HG02938 (cell line): ENCODE measurements around the gene OR51A7.
"Not testable (repeated sequence)": the region's sequence is repeated elsewhere in the genome, so short reads cannot be mapped to it uniquely, and the experiment has no call there.

Experiments used
- ATAC-seq: cut with Tn5 transposase; IDR thresholded peaks from one replicate; pipeline ENCODE4 v1.9.1; 2021; ENCODE audit warnings: mild to moderate bottlenecking, moderate library complexity; ENCODE audit not compliant: unreplicated experiment

OR51A7 gene

GRCh38 chr11:4903484-4903883, at the start of gene OR51A7:
Gene OR51A7 (plus strand): TSS chr11:4903783. CDS start chr11:4907370, 3,587 bp downstream.
- ATAC-seq, result no peak

- not testable (repeated sequence) for ATAC-seq
These were observed 49.3 kb upstream of the OR51A7 start for GRCh38 chr11:4854286-4854685.

- ATAC-seq, result no peak
These were observed 40.9 kb upstream of the OR51A7 start for GRCh38 chr11:4862447-4863236.

- ATAC-seq, result no peak
These were observed 39.7 kb upstream of the OR51A7 start for GRCh38 chr11:4863876-4864275.

GRCh38 chr11:4865855-4866254, 37.7 kb upstream of the OR51A7 start:
- no peak for ATAC-seq

- no peak for ATAC-seq
These were observed 22.4 kb upstream of the OR51A7 start for GRCh38 chr11:4881188-4881587.

GRCh38 chr11:4881860-4882500, 21.6 kb upstream of the OR51A7 start, which contains the start of gene OR51T1:
Gene OR51T1 (plus strand): TSS chr11:4881900. CDS start chr11:4881900, 0 bp downstream.
- ATAC-seq, result no peak

- no peak for ATAC-seq
These were observed 21.0 kb upstream of the OR51A7 start for GRCh38 chr11:4882543-4882942.

GRCh38 chr11:4884361-4884760, 19.2 kb upstream of the OR51A7 start:
- ATAC-seq, result no peak

- no peak for ATAC-seq
These were observed 17.4 kb upstream of the OR51A7 start for GRCh38 chr11:4886186-4886585.

- ATAC-seq, result no peak
These were observed 16.0 kb upstream of the OR51A7 start for GRCh38 chr11:4887591-4887990.

- ATAC-seq, result no peak
These were observed 13.3 kb upstream of the OR51A7 start for GRCh38 chr11:4890279-4890678.

- ATAC-seq, result no peak
These were observed 11.5 kb upstream of the OR51A7 start for GRCh38 chr11:4891996-4892640.

GRCh38 chr11:4916581-4916980, 13.0 kb downstream of the OR51A7 start:
- ATAC-seq, result no peak

- no peak for ATAC-seq
These were observed 15.7 kb downstream of the OR51A7 start, which contains the start of gene OR51G2 for GRCh38 chr11:4919250-4919649. Gene OR51G2 (minus strand): TSS chr11:4919350. CDS start chr11:4915663, 3,687 bp downstream.

GRCh38 chr11:4921796-4922195, 18.2 kb downstream of the OR51A7 start:
- ATAC-seq, result no peak

- ATAC-seq, result no peak
These were observed 18.7 kb downstream of the OR51A7 start for GRCh38 chr11:4922304-4922703.

GRCh38 chr11:4924239-4924638, 20.7 kb downstream of the OR51A7 start, which contains the start of gene OR51G1:
Gene OR51G1 (minus strand): TSS chr11:4924339. CDS start chr11:4924339, 0 bp downstream.
- ATAC-seq, result no peak

GRCh38 chr11:4926608-4927007, 23.0 kb downstream of the OR51A7 start:
- no peak for ATAC-seq

GRCh38 chr11:4932751-4933150, 29.2 kb downstream of the OR51A7 start:
- no peak for ATAC-seq

GRCh38 chr11:4936745-4937144, 33.2 kb downstream of the OR51A7 start:
- no peak for ATAC-seq

- ATAC-seq, result no peak
These were observed 43.9 kb downstream of the OR51A7 start, which contains the start of gene OR51A4 for GRCh38 chr11:4947505-4947904. Gene OR51A4 (minus strand): TSS chr11:4947605. CDS start chr11:4947100, 505 bp downstream.
